Measurements from ENCODE around the gene MAP3K15. TPM values are rescaled to one million over a fixed set of nuclear protein-coding genes. Genes with fewer than 3 reads are reported as not detected.
"Not testable (repeated sequence)": the region's sequence is repeated elsewhere in the genome, so short reads cannot be mapped to it uniquely, and the experiment has no call there.

The MAP3K15 gene
- total RNA-seq, 1 donor from 2014 or later = 2.1 TPM

- H3K4me3 Mint-ChIP-seq (ENCODE audit: unreplicated experiment) = no peak overlapping the region
- no peak overlapping the region for H3K27ac ChIP-seq (ENCODE audit: low read depth, low read length)
- DNase-seq (ENCODE audit: low read depth) (no peak), FAIRE-seq (no peak)
- no peaks in the 10 kb centered on the region for H3K27me3 Mint-ChIP-seq (ENCODE audit: low read depth, unreplicated experiment)
- H3K4me3 ChIP-seq (ENCODE audit: insufficient read depth, low read depth, low read length) = no peak overlapping the region
- H3K4me1 Mint-ChIP-seq (ENCODE audit: low read depth, unreplicated experiment) = peaks cover 3% of the 10 kb centered on the region
- H3K79me2 ChIP-seq (ENCODE audit: insufficient read depth, low read length) = no peaks in the 10 kb centered on the region
- no peak overlapping the region for H2AFZ ChIP-seq (ENCODE audit: low read depth, low read length)
- no peaks in the 10 kb centered on the region for H4K20me1 ChIP-seq (ENCODE audit: insufficient read depth, low read length)
- H3K27me3 ChIP-seq (ENCODE audit: insufficient read depth, low read length) = no peaks in the 10 kb centered on the region
- H3K4me1 ChIP-seq (ENCODE audit: insufficient read depth, low read length) = no peaks in the 10 kb centered on the region
- TF ChIP-seq EZH2 (IDR thresholded peaks at IDR 0.05; ENCODE audit: insufficient read depth, low read length) = no peak
- TF ChIP-seq CTCF (IDR thresholded peaks at IDR 0.05; ENCODE audit: insufficient read depth, low read depth, low read length) = no peak
- H3K27ac Mint-ChIP-seq (ENCODE audit: unreplicated experiment) = no peak overlapping the region
- no peak overlapping the region for H3K4me2 ChIP-seq (ENCODE audit: low read length)
- H3K36me3 Mint-ChIP-seq (ENCODE audit: low read depth, unreplicated experiment) = no peaks in the 10 kb centered on the region
- no peaks in the 10 kb centered on the region for H3K36me3 ChIP-seq (ENCODE audit: insufficient read depth, low read length)
- H3K9ac ChIP-seq (ENCODE audit: low read length) = no peak overlapping the region
- no peaks in the 10 kb centered on the region for H3K9me3 Mint-ChIP-seq (ENCODE audit: unreplicated experiment)
- no peaks in the 10 kb centered on the region for H3K9me3 ChIP-seq (ENCODE audit: insufficient read depth, low read depth, low read length)
Measured at GRCh38 chrX:19448077-19448476, 67.2 kb downstream of the MAP3K15 start.

DNA sequence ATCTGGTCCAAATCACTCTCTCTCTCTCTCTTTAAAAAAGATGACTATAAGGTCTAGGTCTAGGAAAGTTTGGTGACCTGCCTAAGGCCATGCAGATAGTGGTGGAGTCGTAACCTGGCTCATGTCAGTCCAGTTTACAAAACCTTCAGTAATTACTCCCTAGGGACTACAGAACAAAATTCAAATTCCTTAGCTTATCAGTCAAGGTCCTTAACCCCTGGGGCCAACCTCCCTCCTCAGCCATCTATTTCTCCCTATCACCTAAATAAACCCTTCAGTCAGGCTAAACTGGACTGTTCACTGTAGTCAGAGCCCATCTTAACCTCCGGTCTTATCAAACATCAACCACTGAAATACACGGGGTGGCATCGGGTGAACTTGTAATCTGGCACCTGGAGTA, 68.9 kb downstream of the MAP3K15 start:
- Histone ChIP-seq H3K36me3 (ENCODE audit: insufficient read depth, low read length) (no peaks in the 10 kb centered on the region), H3K4me1 (ENCODE audit: insufficient read depth, low read length) (no peaks in the 10 kb centered on the region), H2AFZ (ENCODE audit: low read depth, low read length) (no peak overlapping the region), H3K27me3 (ENCODE audit: insufficient read depth, low read length) (no peaks in the 10 kb centered on the region), H3K27ac (ENCODE audit: low read depth, low read length) (no peak overlapping the region), H3K4me3 (ENCODE audit: insufficient read depth, low read depth, low read length) (no peak overlapping the region), H3K9me3 (ENCODE audit: insufficient read depth, low read depth, low read length) (no peaks in the 10 kb centered on the region), H3K4me2 (ENCODE audit: low read length) (no peak overlapping the region), H3K79me2 (ENCODE audit: insufficient read depth, low read length) (no peaks in the 10 kb centered on the region), H4K20me1 (ENCODE audit: insufficient read depth, low read length) (no peaks in the 10 kb centered on the region), H3K9ac (ENCODE audit: low read length) (no peak overlapping the region)
- TF ChIP-seq CTCF (IDR thresholded peaks at IDR 0.05; ENCODE audit: insufficient read depth, low read depth, low read length) = no peak
- no peak for TF ChIP-seq EZH2 (IDR thresholded peaks at IDR 0.05; ENCODE audit: insufficient read depth, low read length)
- Mint-ChIP-seq H3K4me1 (ENCODE audit: low read depth, unreplicated experiment) (peaks cover 3% of the 10 kb centered on the region), H3K27ac (ENCODE audit: unreplicated experiment) (no peak overlapping the region), H3K4me3 (ENCODE audit: unreplicated experiment) (no peak overlapping the region), H3K36me3 (ENCODE audit: low read depth, unreplicated experiment) (no peaks in the 10 kb centered on the region), H3K27me3 (ENCODE audit: low read depth, unreplicated experiment) (no peaks in the 10 kb centered on the region), H3K9me3 (ENCODE audit: unreplicated experiment) (no peaks in the 10 kb centered on the region)
- no peak for DNase-seq (ENCODE audit: low read depth)
- no peak for FAIRE-seq

GRCh38 chrX:19445772-19446171, 69.5 kb downstream of the MAP3K15 start:
- H3K4me3 Mint-ChIP-seq (ENCODE audit: unreplicated experiment); H3K36me3 ChIP-seq (ENCODE audit: insufficient read depth, low read length); H3K4me1 ChIP-seq (ENCODE audit: insufficient read depth, low read length); H3K27ac Mint-ChIP-seq (ENCODE audit: unreplicated experiment); H2AFZ ChIP-seq (ENCODE audit: low read depth, low read length); H4K20me1 ChIP-seq (ENCODE audit: insufficient read depth, low read length); H3K4me1 Mint-ChIP-seq (ENCODE audit: low read depth, unreplicated experiment); H3K9me3 ChIP-seq (ENCODE audit: insufficient read depth, low read depth, low read length); H3K4me2 ChIP-seq (ENCODE audit: low read length); H3K9ac ChIP-seq (ENCODE audit: low read length); H3K27me3 Mint-ChIP-seq (ENCODE audit: low read depth, unreplicated experiment); H3K36me3 Mint-ChIP-seq (ENCODE audit: low read depth, unreplicated experiment); FAIRE-seq; H3K27ac ChIP-seq (ENCODE audit: low read depth, low read length); H3K4me3 ChIP-seq (ENCODE audit: insufficient read depth, low read depth, low read length); H3K9me3 Mint-ChIP-seq (ENCODE audit: unreplicated experiment); H3K79me2 ChIP-seq (ENCODE audit: insufficient read depth, low read length); DNase-seq (ENCODE audit: low read depth); H3K27me3 ChIP-seq (ENCODE audit: insufficient read depth, low read length): not testable (repeated sequence)
